Dermis blood vessel endothelial cell (primary cell): Measurements from ENCODE around the gene METTL15. TPM values are rescaled to one million over a fixed set of nuclear protein-coding genes. Genes with fewer than 3 reads are reported as not detected.
"Not testable (repeated sequence)": the region's sequence is repeated elsewhere in the genome, so short reads cannot be mapped to it uniquely, and the experiment has no call there.

Experiments used
- DNase-seq: peaks from one replicate; pipeline ENCODE4 v3.0.0; 2010
- total RNA-seq: library from RNA; depleted of rRNA; stranded (reverse); fragments of >200 nt; gene quantifications from 2 replicates; pipeline ENCODE4 v1.2.3, GENCODE V29; 2014

METTL15 gene
- total RNA-seq, 1 donor from 2014 or later, result 16.5 TPM

DNA sequence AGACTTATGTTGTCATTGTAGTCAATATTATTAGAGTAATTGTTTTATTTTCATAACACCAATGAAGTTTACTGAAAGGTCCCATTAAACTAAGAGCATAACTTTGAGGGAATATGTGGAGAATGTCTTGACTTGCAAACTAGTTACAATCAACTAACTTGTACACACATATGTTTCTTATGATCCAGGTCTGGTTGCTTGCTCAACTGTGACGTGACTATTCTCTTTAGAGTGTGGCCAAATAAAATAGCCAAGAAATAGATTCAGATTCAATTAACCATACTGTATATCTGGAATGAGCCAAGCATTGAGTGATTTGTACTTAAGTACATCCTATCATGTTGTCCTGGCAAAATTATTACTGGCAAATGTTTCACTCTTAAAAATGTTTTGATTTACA, 101.7 kb downstream of the METTL15 start:
- no peak for DNase-seq

DNA sequence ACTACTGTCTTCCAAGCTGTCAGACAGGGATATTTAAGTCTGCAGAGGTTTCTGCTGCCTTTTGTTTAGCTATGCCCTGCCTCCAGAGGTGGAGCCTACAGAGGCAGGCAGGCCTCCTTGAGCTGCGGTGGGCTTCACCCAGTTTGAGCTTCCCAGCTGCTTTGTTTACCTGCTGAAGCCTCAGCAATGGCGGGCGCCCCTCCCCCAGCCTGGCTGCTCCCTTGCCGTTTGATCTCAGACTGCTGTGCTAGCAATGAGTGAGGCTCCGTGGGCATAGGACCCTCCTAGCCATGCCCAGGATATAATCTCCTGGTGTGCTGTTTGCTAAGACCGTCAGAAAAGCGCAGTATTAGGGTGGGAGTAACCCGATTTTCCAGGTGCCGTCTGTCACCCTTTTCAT, 113.9 kb downstream of the METTL15 start:
- DNase-seq, result not testable (repeated sequence)

DNA sequence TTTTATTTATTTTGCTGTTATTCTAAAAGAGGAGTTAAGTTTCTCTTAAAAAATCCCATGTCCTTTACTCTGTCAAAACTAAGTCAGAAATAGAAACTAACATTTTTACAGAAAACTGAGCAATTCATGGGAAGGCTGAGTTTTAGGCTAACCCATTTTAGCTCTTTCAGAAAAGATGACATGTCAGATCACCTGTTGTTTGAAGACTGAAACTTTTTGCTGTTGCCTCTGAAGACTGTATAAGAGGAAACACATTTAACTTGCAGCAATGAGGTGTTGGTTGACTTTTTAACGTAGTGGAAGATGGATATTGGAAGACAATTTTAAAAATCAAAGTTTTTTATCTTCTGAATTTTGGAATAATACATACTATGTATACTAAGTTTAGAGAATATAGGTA, 115.4 kb downstream of the METTL15 start:
- no peak for DNase-seq

DNA sequence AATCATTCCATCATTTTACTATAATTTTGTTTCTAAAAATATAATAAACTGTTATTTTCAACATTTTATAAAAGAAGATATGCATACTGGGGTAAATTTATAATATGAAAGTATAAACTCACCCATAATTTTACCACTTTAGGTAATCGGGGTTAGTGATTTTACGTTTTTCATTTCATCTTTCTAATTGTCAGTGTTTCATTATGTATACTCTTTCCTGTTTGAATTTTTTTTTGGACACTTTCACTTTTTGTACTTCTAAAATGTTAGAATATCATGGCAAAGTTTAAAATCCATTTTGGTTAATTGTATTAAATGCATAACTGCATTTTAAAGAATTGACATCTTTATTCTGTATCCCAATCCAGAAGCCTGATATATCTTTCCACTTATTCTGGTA, 115.8 kb downstream of the METTL15 start:
- no peak for DNase-seq

DNA sequence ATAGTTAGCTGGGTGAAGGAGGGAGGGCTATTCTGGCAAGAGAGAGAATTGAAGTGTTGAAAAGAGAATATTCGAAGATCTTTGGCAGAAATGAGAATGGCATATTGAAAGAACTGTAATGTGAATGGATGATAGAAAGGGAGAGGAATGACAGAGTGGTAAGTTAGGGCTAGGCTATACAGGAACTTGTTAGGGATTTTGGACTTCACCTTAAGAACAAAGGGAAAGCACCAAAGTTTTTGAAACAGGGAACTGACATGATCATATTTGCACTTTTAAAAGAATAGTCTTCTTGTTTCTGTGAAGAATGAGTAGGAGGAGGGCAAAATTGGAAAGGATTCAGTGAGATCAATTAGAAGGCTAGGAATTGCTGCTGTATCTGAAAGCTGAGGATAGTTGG, 119.3 kb downstream of the METTL15 start:
- no peak for DNase-seq

GRCh38 chr11:28228196-28228895, 120.2 kb downstream of the METTL15 start:
- DNase-seq, result peak; percentile 25

DNA sequence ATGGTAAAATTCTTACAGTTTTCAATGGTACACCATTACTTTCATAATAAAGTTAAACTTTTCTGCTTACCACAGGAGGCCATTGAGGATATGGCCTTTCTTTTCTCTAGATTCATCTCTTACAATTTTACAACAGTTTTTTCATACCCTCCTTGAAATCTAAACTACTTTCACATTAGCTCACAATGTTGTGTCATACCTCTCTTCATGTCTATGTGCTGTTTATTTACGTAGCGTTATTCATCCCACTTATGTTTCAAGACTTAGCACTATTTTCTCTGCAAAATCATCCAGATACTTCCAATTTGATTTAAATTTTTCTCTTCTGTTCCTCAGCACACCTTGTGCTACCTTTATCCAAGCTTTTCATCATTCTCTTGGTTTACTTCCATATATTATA, 123.3 kb downstream of the METTL15 start:
- no peak for DNase-seq

- no peak for DNase-seq
Observed at GRCh38 chr11:28232649-28233048, 124.5 kb downstream of the METTL15 start.

- no peak for DNase-seq
Observed at GRCh38 chr11:28241760-28242159, 133.6 kb downstream of the METTL15 start.

GRCh38 chr11:28242596-28242995, 134.4 kb downstream of the METTL15 start:
- no peak for DNase-seq

- DNase-seq, result no peak
Observed at GRCh38 chr11:28243061-28243460, 134.9 kb downstream of the METTL15 start.

DNA sequence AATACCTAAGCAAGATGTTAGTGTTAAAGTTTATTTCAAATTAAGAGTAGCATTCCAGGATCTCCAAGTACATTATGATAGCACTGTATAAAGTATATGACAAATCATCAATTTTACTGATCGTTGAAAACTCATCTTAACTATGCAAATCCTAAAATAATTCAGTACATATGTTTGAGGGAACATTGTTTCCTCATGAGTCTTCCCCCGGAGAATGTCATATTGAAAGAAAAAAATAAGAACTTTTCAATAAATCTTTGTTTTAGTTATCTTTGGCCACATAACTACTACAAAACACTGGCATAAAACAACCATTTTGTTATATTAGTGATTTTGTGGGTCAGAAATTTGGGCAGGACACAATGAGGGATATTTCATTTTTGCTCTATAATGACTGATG, 135.4 kb downstream of the METTL15 start:
- no peak for DNase-seq

DNA sequence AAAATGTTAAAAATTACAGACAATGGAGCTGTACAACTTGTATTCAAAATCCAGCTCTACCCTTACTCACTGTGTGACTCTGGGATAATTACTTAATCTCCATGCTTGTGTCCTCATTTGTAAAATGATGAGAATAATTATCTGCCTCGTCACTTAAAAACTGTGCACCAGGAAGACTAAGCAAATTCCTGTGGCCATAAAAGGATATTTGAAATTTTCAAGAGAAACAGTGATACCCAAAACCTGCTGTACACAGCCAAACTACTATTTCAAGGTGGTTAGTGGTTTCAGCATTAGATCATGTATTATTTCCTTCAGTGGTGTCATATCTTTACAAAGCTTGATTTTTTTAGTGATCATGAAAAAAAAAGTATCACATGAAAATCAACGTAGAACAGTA, 136.9 kb downstream of the METTL15 start:
- no peak for DNase-seq

- no peak for DNase-seq
Observed at GRCh38 chr11:28250192-28250591, 142.0 kb downstream of the METTL15 start.

GRCh38 chr11:28251257-28251656, 143.1 kb downstream of the METTL15 start:
- DNase-seq, result no peak

- no peak for DNase-seq
Observed at GRCh38 chr11:28257761-28258160, 149.6 kb downstream of the METTL15 start.

GRCh38 chr11:28259177-28259843, 151.1 kb downstream of the METTL15 start:
- DNase-seq, result no peak

GRCh38 chr11:28268925-28269324, 160.7 kb downstream of the METTL15 start:
- no peak for DNase-seq

GRCh38 chr11:28269586-28269985, 161.4 kb downstream of the METTL15 start:
- no peak for DNase-seq

DNA sequence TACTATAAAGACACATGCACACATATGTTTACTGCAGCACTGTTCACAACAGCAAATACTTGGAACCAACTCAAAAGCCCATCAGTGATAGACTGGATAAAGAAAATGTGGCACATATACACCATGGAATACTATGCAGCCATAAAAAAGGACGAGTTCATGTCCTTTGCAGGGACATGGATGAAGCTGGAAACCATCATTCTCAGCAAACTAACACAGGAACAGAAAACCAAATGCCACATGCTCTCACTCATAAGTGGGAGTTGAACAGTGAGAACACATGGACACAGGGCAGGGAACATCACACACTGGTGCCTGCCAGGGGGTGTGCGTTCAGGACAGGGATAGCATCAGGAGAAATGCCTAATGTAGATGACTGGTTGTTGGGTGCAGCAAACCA, 164.1 kb downstream of the METTL15 start:
- DNase-seq, result not testable (repeated sequence)

DNA sequence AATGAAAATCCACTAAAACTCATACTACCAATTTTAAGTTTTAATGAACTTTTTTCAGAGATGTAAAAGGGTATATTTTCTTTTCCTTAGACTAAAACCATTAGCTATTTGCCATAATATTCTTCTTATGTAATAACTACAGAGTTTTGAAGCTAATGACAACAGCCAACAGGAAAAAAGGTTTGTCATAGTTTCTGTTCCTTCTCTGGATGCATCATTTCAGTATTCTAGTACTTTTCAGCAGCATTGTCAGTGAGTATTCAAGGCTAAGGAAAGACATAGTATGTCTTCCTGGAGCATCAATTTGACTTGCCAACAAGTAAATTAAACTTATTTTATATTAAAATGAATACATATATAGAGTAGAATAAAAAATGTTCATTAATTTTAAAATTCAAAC, 166.0 kb downstream of the METTL15 start:
- DNase-seq, result no peak

- no peak for DNase-seq
Observed at GRCh38 chr11:28284196-28284595, 176.0 kb downstream of the METTL15 start.

DNA sequence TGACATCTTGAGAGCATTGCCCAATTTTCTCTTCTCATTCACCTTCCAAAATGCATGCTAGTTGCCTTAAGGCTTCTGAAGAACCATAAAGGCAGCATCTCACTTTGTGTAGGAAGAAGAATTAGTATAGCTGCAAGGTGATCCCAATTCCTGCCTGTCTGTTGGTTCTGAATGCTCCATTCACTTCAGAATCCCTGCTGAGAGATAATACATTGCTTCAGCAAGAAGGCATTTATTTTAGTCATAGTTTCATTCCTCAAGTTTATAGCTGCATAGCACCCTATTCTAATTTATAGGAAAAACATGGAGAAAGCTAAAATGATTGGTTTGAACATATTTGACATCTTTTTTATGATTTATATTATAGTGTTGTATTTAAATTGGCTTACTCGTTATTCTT, 181.3 kb downstream of the METTL15 start:
- no peak for DNase-seq

DNA sequence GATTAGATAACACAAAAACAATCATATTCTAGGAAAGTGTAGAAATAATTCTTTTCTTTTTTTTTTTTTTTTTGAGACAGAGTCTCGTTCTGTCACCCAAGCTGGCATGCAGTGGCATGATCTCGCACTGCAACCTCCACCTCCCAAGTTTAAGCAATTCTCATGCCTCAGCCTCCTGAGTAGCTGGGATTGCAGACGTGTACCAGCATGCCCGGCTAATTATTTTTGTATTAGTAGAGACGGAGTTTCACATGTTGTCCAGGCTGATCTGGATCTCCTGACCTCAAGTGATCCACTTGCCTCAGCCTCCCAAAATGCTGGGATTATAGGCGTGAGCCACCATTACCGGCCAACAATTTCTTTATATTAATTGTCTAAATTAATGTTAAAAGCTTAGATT, 182.8 kb downstream of the METTL15 start:
- not testable (repeated sequence) for DNase-seq

- DNase-seq, result no peak
Observed at GRCh38 chr11:28296426-28296825, 188.2 kb downstream of the METTL15 start.
